NCI-H748 treated with DMSO at 0.1 percent for 48 hours (cell line): Measurements from ENCODE around the gene ITPR1.

Source experiments
- DNase-seq: peaks from one replicate; lab custom pipeline; 2025; lab: John Stamatoyannopoulos, UW

ITPR1 gene

GRCh38 chr3:4782095-4782494, 288.9 kb downstream of the ITPR1 start:
- DNase-seq: no peak

DNA sequence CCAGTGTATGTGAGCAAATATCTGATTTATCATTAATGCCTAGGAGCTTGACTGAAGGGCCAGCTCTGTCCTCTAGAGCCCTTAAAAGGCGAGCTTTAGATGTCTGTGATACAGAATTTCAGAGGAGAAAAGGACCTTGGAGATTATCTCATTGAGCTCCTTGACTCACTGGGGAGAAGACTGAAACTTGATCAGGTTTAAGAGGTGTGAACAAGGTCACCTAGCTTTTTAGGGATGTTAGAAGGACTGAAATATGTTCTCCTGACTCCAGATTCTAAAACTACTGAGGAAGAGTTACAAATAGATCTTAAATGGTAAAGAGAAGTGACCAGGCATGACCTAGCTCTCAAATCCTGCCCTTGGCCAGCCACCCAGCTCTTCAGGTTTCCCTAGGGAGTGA, 292.4 kb downstream of the ITPR1 start:
- no peak for DNase-seq

- no peak for DNase-seq
Measured at GRCh38 chr3:4786431-4786830, 293.3 kb downstream of the ITPR1 start.

DNA sequence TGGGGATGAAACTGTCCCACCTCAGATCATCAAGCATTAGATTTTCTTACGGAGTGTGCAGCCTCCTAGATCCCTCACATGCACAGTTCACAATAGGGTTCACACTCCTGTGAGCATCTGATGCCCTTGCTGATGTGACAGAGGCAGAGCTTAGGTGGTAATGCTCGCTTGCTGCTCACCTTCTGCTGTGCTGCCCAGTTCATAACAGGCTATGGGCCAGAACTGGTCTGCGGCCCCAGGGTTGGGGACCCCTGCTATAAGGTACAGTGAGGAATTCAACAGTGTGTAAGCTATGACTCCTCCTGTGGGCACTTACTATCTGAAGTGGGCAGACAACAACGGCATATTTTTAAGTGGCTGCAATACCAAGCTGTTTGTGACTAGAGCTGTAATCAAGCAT, 298.2 kb downstream of the ITPR1 start:
- DNase-seq: no peak

GRCh38 chr3:4793311-4793710, 300.2 kb downstream of the ITPR1 start:
- no peak for DNase-seq

DNA sequence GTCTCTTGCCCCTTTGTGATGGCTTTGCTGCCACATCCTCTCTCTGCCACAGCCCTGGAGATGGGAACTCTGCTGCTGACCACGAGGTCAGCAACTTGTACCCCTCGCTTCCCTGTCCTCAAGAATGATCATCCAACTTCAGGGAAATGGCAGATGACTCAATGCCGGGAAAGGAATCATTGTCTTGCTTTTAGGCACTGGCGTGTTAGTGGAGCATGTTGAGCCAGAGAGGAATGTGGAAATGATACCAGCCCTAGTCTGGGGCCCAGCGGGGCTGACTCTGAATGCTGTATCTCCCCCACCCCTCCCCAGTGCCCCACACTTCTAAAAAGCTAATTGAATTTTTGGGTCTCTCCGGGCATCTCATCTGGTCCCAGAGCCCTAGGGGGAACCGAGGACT, 301.2 kb downstream of the ITPR1 start:
- DNase-seq: no peak

DNA sequence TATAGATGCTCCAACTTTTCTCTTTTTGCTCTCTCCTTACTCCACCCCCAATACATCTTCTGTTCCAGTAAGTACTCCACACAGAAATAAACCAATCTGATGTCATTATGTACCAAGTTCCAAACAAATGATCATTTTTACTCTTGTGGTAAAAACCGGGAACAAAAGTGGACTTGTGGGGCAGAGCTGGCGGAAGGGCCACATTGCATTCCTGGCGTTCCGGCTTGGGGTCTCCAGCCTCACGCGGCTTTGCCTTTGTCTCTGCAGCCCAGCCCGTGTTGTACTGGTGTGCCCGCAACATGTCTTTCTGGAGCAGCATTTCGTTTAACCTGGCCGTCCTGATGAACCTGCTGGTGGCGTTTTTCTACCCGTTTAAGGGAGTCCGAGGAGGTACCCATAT, 301.6 kb downstream of the ITPR1 start:
- no peak for DNase-seq

DNA sequence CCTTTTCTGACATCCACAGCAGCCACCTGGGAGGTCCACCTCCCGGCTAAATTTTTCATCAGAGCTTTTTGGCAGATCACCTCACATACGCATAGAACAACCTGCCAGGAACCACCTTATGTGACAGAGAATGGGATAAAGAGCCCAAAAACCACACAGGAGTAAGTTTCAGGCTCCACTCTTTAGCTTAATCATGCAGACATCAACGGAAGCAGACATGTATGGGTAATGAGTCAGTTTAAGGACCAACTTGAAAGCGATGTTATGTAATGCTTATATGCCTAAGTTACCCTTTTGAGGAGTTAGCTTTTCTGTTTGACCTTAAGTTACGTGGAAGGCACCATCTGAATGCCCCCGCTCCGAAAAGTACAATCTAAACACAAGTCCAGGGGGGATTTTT, 302.8 kb downstream of the ITPR1 start:
- no peak for DNase-seq

- DNase-seq: no peak
Measured at GRCh38 chr3:4797201-4797705, 304.1 kb downstream of the ITPR1 start.

GRCh38 chr3:4799266-4800256, 306.4 kb downstream of the ITPR1 start:
- no peak for DNase-seq

DNA sequence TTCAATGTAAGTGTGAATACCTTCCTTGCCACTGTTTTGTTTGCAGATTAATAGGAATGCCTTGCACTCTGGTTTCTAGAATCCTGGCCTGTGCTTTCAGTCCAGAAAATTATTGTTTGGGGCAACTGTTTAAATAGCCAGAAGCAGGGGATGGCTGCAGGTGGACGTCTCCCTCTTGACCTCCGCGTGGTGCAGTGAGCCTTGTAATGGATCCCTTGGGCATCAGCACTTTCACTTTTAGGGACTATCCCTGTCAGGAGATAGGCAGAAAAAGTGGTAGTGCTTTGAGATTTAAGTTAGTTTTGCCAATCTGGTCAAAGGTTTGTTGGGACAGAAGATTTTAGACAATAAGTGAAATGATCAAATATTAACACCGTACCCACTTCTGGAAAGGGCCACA, 307.4 kb downstream of the ITPR1 start:
- no peak for DNase-seq

GRCh38 chr3:4801892-4802291, 308.7 kb downstream of the ITPR1 start:
- DNase-seq: no peak

DNA sequence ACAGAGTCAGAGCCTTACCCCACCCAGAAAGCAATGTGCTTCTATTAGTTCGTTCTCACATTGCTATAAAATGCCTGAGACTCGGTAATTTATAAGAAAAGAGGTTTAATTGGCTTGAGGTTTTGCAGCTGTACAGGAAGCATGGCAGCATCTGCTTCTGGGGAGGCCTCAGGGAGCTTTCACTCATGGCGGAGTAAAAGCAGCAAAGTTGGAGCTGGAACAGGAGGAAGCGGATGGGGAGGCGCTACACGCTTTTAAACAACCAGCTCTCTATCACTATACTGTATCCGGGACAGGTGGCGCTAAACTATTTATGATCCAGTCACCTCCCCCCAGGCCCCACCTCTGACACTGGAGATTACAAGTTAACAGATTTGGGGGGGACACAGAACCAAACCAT, 309.8 kb downstream of the ITPR1 start:
- no peak for DNase-seq

GRCh38 chr3:4804161-4805058, 311.3 kb downstream of the ITPR1 start:
- DNase-seq: no peak

GRCh38 chr3:4805662-4806061, 312.5 kb downstream of the ITPR1 start:
- no peak for DNase-seq

DNA sequence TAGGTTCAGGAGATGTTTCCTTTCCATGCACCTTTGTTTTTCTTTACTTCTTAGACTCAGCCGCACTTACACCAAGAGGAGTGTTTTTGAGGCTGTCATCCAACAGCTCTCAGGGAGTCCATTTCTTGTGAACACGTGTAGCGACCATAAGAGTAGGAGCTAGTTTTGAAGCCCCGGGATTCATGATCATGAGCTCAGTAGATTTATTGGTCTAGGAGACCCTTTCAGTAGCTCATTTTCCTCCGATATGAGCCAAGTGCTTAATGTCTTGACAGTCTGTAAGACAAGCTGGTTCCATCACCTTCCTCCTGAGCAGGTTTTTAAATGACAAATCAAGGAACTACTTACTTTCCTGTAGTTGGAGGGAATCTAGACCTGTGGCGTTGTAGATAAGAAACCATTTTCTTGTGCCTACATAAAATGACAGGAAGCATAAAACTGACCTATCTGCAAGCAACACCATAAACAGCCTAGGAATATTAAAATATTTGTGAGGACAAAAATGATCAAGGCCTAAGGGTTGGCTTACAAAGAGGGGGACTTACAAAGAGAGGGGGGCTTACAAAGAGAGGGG, 313.5 kb downstream of the ITPR1 start:
- no peak for DNase-seq

- DNase-seq: no peak
Measured at GRCh38 chr3:4807381-4808280, 314.5 kb downstream of the ITPR1 start.

GRCh38 chr3:4808637-4809036, 315.5 kb downstream of the ITPR1 start:
- no peak for DNase-seq

DNA sequence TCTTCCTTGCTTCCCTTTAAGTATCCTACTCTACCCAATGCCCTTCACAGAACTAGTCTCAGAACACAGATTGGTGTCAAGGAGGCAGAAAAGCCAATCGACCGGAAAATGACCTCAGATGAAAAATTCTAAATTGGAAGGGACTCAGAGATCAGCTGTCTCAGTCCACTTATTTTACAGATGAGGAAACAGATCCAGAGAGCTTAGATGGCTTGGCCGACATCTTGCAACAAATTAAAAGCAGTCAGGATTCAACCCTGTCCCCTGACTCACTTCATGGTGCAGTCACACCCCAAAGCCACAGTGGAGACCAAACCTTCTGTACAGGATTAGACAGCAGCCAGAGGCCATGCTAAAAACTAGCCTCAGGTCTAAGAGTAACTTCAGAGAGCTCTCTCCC, 316.8 kb downstream of the ITPR1 start:
- DNase-seq: no peak

DNA sequence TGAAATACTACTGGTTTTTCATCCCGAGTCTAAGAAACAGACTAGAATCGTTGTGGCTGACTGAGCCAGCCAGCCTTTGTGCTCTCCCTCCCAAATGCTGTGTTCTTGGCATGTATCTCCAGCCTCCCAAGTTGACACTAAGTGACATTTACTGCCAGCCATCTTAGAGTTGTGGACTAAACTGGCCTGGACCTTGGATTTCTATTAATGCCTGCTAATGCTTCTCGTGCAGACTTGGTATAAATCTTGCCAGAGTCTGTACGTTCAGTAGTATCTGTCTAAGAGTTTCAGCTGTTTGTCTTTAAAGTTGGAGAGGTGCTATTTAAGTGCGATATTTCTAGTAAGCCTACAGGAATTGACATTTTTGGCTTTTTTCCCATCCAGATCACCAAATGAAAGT, 319.4 kb downstream of the ITPR1 start:
- no peak for DNase-seq

DNA sequence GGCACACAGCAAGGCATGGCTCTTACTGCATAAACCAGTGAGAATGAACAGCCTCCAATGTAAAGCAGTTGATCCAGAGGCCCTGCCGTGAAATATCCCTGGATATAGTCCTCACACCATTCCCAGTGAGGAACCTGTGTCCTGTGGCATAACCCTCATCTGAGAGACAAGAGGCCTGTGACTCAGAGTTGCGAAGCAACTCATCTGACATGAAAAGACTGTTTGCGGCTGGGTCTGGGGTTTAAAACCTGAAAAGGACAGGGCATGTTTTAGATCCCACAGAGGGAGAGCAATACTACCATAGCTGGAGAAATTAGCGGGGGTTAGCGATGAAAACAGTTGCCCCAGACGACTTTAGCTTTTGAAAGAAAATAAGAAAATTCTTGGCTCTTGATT, 320.8 kb downstream of the ITPR1 start:
- no peak for DNase-seq
